Measurements from ENCODE around the gene TMEM242. TPM values are rescaled to one million over a fixed set of nuclear protein-coding genes. Genes with fewer than 3 reads are reported as not detected.

Gene TMEM242
- total and polyA plus RNA-seq, 2 donors (not counting 3 experiments of a cell fraction or from before 2014, with no cell fraction given), result 5.3 to 15.5 TPM

GRCh38 chr6:157276134-157276532 is 47.2 kb downstream of the TMEM242 start:
- intact Hi-C loops (cut with micrococcal nuclease) (loop anchor here (5.0 kb wide), 1 partner anchor 494 kb away; no protein-coding TSS in a partner anchor), dilution Hi-C loops (cut with MboI; ENCODE audit: extremely low pct_ligation_motif_present, low sequenced_read_pairs) (no loop called here)
- H3K4me1 ChIP-seq (ENCODE audit: control insufficient read depth, extremely low read depth, insufficient read depth, low read length), result peaks cover 7% of the 10 kb centered on the region
- CTCF ChIA-PET, result interaction anchor here (1.2 to 5.1 kb wide), 5 partner anchors 13 to 55 kb away, joined by 3 to 34 read pairs (median 8); no protein-coding TSS in a partner anchor
- no peaks in the 10 kb centered on the region for H3K9me3 ChIP-seq (replicated peaks; ENCODE audit: control insufficient read depth, insufficient read depth, low read length)
- H2AFZ ChIP-seq (ENCODE audit: low read depth, low read length), result no peak overlapping the region
- no peak overlapping the region for H3K4me2 ChIP-seq (ENCODE audit: insufficient read depth, low read length)
- no peaks in the 10 kb centered on the region for H4K20me1 ChIP-seq (replicated peaks; ENCODE audit: control insufficient read depth, extremely low read depth, insufficient read depth, low read length)
- no peak for FAIRE-seq
- POLR2A ChIA-PET, result no interaction called here
- BruUV-seq (replicated peaks), result no TSS peak
- H3K9me1 ChIP-seq (replicated peaks; ENCODE audit: control insufficient read depth, extremely low read depth, insufficient read depth, low read length), result no peaks in the 10 kb centered on the region
- H3K36me3 ChIP-seq (ENCODE audit: control insufficient read depth in 2 of 2, extremely low read depth in 1 of 2, insufficient read depth in 2 of 2, low read length in 2 of 2), result no peaks in the 10 kb centered on the region
- no peak overlapping the region for H3K9ac ChIP-seq (replicated peaks; ENCODE audit: extremely low read depth, insufficient read depth, low read length)
- no peaks in the 10 kb centered on the region for H3K79me2 ChIP-seq (ENCODE audit: control insufficient read depth, insufficient read depth, low read length)
- TF ChIP-seq, protein P1, sequence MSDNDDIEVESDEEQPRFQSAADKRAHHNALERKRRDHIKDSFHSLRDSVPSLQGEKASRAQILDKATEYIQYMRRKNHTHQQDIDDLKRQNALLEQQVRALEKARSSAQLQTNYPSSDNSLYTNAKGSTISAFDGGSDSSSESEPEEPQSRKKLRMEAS (IDR thresholded peaks at IDR 0.05; ENCODE audit: insufficient read depth, insufficient read length), result no peak
- TF ChIP-seq FOS (IDR thresholded peaks at IDR 0.05; ENCODE audit: borderline replicate concordance, insufficient read depth, low read length), result no peak
- TF ChIP-seq POLR2AphosphoS5 (IDR thresholded peaks at IDR 0.05; ENCODE audit: insufficient read depth, low read depth, low read length), result no peak
- DNase-seq (ENCODE audit: low read depth, low spot score), result no peak
- no peak overlapping the region for H3K4me3 ChIP-seq (replicated peaks in 1 of 3; ENCODE audit: insufficient read depth in 1 of 3, low read depth in 1 of 3, low read length in 3 of 3)
- no peaks in the 10 kb centered on the region for H3K27me3 ChIP-seq (ENCODE audit: control insufficient read depth in 2 of 2, insufficient read depth in 2 of 2, low read length in 2 of 2)
- H3K27ac ChIP-seq (ENCODE audit: insufficient read depth, low read depth, low read length), result no peak overlapping the region

GRCh38 chr6:157274471-157275226 is 48.7 kb downstream of the TMEM242 start:
- dilution Hi-C loops (cut with MboI; ENCODE audit: extremely low pct_ligation_motif_present, low sequenced_read_pairs) (no loop called here), intact Hi-C loops (cut with micrococcal nuclease) (loop anchor here (1.0 to 5.0 kb wide), 5 partner anchors 40 to 710 kb away; no protein-coding TSS in a partner anchor)
- H3K9me3 ChIP-seq (replicated peaks; ENCODE audit: control insufficient read depth, insufficient read depth, low read length), result no peaks in the 10 kb centered on the region
- peak overlapping the region; percentile 35 to 43 (median 42) for H3K4me3 ChIP-seq (replicated peaks in 1 of 3; ENCODE audit: insufficient read depth in 1 of 3, low read depth in 1 of 3, low read length in 3 of 3)
- DNase-seq (ENCODE audit: low read depth, low spot score) (peak; percentile 73), FAIRE-seq (peak; percentile 26)
- H3K27me3 ChIP-seq (ENCODE audit: control insufficient read depth in 2 of 2, insufficient read depth in 2 of 2, low read length in 2 of 2), result no peaks in the 10 kb centered on the region
- H3K9me1 ChIP-seq (replicated peaks; ENCODE audit: control insufficient read depth, extremely low read depth, insufficient read depth, low read length), result no peaks in the 10 kb centered on the region
- peak overlapping the region; percentile 98 for H2AFZ ChIP-seq (ENCODE audit: low read depth, low read length)
- TF ChIP-seq, protein P2, sequence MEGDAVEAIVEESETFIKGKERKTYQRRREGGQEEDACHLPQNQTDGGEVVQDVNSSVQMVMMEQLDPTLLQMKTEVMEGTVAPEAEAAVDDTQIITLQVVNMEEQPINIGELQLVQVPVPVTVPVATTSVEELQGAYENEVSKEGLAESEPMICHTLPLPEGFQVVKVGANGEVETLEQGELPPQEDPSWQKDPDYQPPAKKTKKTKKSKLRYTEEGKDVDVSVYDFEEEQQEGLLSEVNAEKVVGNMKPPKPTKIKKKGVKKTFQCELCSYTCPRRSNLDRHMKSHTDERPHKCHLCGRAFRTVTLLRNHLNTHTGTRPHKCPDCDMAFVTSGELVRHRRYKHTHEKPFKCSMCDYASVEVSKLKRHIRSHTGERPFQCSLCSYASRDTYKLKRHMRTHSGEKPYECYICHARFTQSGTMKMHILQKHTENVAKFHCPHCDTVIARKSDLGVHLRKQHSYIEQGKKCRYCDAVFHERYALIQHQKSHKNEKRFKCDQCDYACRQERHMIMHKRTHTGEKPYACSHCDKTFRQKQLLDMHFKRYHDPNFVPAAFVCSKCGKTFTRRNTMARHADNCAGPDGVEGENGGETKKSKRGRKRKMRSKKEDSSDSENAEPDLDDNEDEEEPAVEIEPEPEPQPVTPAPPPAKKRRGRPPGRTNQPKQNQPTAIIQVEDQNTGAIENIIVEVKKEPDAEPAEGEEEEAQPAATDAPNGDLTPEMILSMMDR (IDR thresholded peaks at IDR 0.05; ENCODE audit: extremely low read depth in 1 of 2, insufficient read depth in 1 of 2, low read depth in 1 of 2, low read length in 2 of 2), result peak; percentile 54 to 82
- TF ChIP-seq EZH2 (IDR thresholded peaks at IDR 0.05; ENCODE audit: borderline replicate concordance, low read depth, low read length, severe bottlenecking), result no peak
- peak; percentile 61 for TF ChIP-seq POLR2AphosphoS5 (IDR thresholded peaks at IDR 0.05; ENCODE audit: insufficient read depth, low read depth, low read length)
- no peaks in the 10 kb centered on the region for H4K20me1 ChIP-seq (replicated peaks; ENCODE audit: control insufficient read depth, extremely low read depth, insufficient read depth, low read length)
- H3K9ac ChIP-seq (replicated peaks; ENCODE audit: extremely low read depth, insufficient read depth, low read length), result peak overlapping the region; percentile 50
- ChIA-PET CTCF (interaction anchor here (0.6 to 5.1 kb wide), 17 partner anchors 10 to 311 kb away, joined by 3 to 34 read pairs (median 4); no protein-coding TSS in a partner anchor), POLR2A (no interaction called here)
- peak overlapping the region; percentile 67 for H3K4me2 ChIP-seq (ENCODE audit: insufficient read depth, low read length)
- no TSS peak for BruUV-seq (replicated peaks)
- no peaks in the 10 kb centered on the region for H3K36me3 ChIP-seq (ENCODE audit: control insufficient read depth in 2 of 2, extremely low read depth in 1 of 2, insufficient read depth in 2 of 2, low read length in 2 of 2)
- H3K4me1 ChIP-seq (ENCODE audit: control insufficient read depth, extremely low read depth, insufficient read depth, low read length), result peaks cover 7% of the 10 kb centered on the region
- H3K79me2 ChIP-seq (ENCODE audit: control insufficient read depth, insufficient read depth, low read length), result no peaks in the 10 kb centered on the region
- no peak overlapping the region for H3K27ac ChIP-seq (ENCODE audit: insufficient read depth, low read depth, low read length)

All from endothelial cell of umbilical vein (primary cell).